Endothelial cell (in vitro differentiated cells): ENCODE measurements around the gene LMNA. TPM values are rescaled to one million over a fixed set of nuclear protein-coding genes. Genes with fewer than 3 reads are reported as not detected.
A peak's percentile ranks its signal among the peaks of the same experiment; 100 is the strongest.

Experiments
- DNase-seq: peaks from one replicate; pipeline ENCODE4 v3.0.0; 2021; ENCODE audit warnings: low spot score
- H3K27ac Mint-ChIP-seq: one replicate; pipeline ENCODE4 v1.8.0; 2021; ENCODE audit warnings: mixed read lengths, inconsistent platforms; ENCODE audit not compliant: unreplicated experiment
- H3K27me3 Mint-ChIP-seq: one replicate; pipeline ENCODE4 v1.8.0; 2021; ENCODE audit warnings: mild to moderate bottlenecking, moderate library complexity, mixed read lengths, inconsistent platforms; ENCODE audit not compliant: unreplicated experiment
- H3K36me3 Mint-ChIP-seq: one replicate; pipeline ENCODE4 v1.8.0; 2021; ENCODE audit warnings: mild to moderate bottlenecking, low read depth, mixed read lengths, inconsistent platforms; ENCODE audit not compliant: unreplicated experiment
- H3K4me1 Mint-ChIP-seq: one replicate; pipeline ENCODE4 v1.8.0; 2021; ENCODE audit warnings: mild to moderate bottlenecking, mixed read lengths, inconsistent platforms; ENCODE audit not compliant: unreplicated experiment
- H3K4me3 Mint-ChIP-seq: one replicate; pipeline ENCODE4 v1.8.0; 2021; ENCODE audit warnings: mild to moderate bottlenecking, mixed read lengths, inconsistent platforms; ENCODE audit not compliant: unreplicated experiment
- H3K9me3 Mint-ChIP-seq: one replicate; pipeline ENCODE4 v1.8.0; 2021; ENCODE audit warnings: mixed read lengths, inconsistent platforms; ENCODE audit not compliant: unreplicated experiment
- long read RNA-seq: library from polyadenylated mRNA; unstranded; transcript quantifications from one replicate; pipeline ENCODE4 v2.0.0, GENCODE V29; 2020; ENCODE audit not compliant: unreplicated experiment
- total RNA-seq: library from RNA; stranded (reverse); fragmentation: NEBNext Ultra II Directional; extraction: Animal tissue kit (Norgen Biotek cat#: 25700); gene quantifications from one replicate; pipeline ENCODE4 v1.2.1, GENCODE V29; 2021; ENCODE audit not compliant: unreplicated experiment
- TF ChIP-seq, protein P1 (sequence below): fragments of 200-600 bp; sonication (generic); IDR thresholded peaks from one replicate; pipeline ENCODE4 v1.5.0; 2021; ENCODE audit warnings: antibody characterized with exemption; ENCODE audit not compliant: unreplicated experiment

The LMNA gene
- 35.8 TPM for total RNA-seq
- long read RNA-seq, transcript LMNA-206 (12 exons, 3,190 nt) = major isoform, 7 of 39 reads
- long read RNA-seq, partial matches to known transcripts = 26 of 39 reads
- long read RNA-seq, other reads (novel, unspliced or antisense) = 6 of 39 reads

DNA sequence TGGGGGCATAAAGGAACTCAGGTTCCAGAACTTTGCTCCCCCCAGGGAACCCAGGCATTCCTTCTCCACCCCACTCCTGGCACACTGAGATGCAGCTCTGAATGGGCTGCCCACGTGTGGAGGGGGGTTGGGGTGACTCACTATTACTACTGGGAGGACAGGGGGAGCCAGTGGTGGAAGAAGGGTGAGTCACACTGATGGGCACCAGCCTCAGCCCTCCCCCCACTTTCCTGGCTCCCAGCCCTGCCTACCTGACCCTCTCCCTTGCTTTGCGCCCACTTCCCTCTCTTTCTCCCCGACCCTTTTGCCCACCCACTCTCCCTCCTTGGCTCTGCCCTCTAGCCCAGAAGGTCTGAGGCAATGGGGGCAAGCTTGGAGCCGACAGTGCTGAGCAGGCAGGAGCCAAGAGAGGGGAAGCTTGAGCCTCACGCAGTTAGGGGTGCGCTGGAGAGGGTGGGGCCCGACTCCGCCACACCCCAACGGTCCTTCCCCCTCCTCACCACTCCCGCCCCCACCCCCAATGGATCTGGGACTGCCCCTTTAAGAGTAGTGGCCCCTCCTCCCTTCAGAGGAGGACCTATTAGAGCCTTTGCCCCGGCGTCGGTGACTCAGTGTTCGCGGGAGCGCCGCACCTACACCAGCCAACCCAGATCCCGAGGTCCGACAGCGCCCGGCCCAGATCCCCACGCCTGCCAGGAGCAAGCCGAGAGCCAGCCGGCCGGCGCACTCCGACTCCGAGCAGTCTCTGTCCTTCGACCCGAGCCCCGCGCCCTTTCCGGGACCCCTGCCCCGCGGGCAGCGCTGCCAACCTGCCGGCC, at the start of gene LMNA:
LMNA (plus strand) TSS at position 611 of the 818 bp plus-strand sequence. CDS start 208 bp downstream, outside the sequence.
- Mint-ChIP-seq H3K4me1 (peaks cover 16% of the 10 kb centered on the region), H3K27me3 (peaks cover 14% of the 10 kb centered on the region), H3K4me3 (peak within 1 kb of the TSS; percentile 88), H3K9me3 (no peaks in the 10 kb centered on the region), H3K27ac (peak within 1 kb of the TSS; percentile 21), H3K36me3 (no peaks in the 10 kb centered on the region)
- DNase-seq = peak; percentile 57
- TF ChIP-seq, protein P1, sequence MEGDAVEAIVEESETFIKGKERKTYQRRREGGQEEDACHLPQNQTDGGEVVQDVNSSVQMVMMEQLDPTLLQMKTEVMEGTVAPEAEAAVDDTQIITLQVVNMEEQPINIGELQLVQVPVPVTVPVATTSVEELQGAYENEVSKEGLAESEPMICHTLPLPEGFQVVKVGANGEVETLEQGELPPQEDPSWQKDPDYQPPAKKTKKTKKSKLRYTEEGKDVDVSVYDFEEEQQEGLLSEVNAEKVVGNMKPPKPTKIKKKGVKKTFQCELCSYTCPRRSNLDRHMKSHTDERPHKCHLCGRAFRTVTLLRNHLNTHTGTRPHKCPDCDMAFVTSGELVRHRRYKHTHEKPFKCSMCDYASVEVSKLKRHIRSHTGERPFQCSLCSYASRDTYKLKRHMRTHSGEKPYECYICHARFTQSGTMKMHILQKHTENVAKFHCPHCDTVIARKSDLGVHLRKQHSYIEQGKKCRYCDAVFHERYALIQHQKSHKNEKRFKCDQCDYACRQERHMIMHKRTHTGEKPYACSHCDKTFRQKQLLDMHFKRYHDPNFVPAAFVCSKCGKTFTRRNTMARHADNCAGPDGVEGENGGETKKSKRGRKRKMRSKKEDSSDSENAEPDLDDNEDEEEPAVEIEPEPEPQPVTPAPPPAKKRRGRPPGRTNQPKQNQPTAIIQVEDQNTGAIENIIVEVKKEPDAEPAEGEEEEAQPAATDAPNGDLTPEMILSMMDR = no peak

DNA sequence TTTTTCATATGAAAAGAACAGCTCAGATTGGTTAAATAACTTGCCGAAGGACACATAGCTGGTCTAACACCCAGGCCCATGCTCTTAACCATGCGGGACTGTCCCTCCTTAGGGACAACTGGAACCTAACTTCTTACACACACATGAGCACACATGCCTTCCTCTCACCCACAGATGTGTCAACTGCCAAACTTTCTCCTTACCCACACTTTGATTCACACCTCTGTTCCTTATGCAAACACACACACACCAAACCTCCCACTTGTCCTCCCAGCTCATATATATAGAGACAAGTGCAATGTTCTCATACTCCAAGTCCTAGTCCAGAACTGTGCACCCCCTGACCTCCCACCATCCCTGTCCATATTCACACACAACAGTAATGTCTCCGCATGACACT, 49.3 kb upstream of the LMNA start:
- Mint-ChIP-seq H3K27me3 (peaks cover 6% of the 10 kb centered on the region), H3K27ac (no peak overlapping the region), H3K4me3 (no peak overlapping the region), H3K4me1 (peaks cover 22% of the 10 kb centered on the region), H3K9me3 (no peaks in the 10 kb centered on the region), H3K36me3 (peaks cover 5% of the 10 kb centered on the region)
- TF ChIP-seq, protein P1 = no peak
- no peak for DNase-seq

DNA sequence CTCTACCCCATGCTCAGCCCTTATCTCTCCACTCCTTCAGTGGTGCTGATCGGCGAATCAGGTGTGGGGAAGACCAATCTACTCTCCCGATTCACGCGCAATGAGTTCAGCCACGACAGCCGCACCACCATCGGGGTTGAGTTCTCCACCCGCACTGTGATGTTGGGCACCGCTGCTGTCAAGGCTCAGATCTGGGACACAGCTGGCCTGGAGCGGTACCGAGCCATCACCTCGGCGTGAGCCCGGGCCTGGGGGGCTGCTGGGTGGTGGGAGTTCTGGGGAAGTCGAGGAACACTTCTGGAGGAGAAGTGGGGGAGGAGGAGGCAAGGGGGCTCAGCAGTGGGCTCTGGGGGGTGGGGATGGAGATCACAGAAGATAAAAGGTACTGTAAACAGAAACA, 48.6 kb upstream of the LMNA start:
- H3K4me3 Mint-ChIP-seq = no peak overlapping the region
- TF ChIP-seq, protein P1 = no peak
- peaks cover 5% of the 10 kb centered on the region for H3K36me3 Mint-ChIP-seq
- peaks cover 8% of the 10 kb centered on the region for H3K27me3 Mint-ChIP-seq
- no peak overlapping the region for H3K27ac Mint-ChIP-seq
- no peak for DNase-seq
- no peaks in the 10 kb centered on the region for H3K9me3 Mint-ChIP-seq
- H3K4me1 Mint-ChIP-seq = peaks cover 26% of the 10 kb centered on the region

- Mint-ChIP-seq H3K9me3 (no peaks in the 10 kb centered on the region), H3K4me1 (peaks cover 25% of the 10 kb centered on the region), H3K4me3 (peak overlapping the region; percentile 53), H3K36me3 (peaks cover 9% of the 10 kb centered on the region), H3K27me3 (peaks cover 7% of the 10 kb centered on the region), H3K27ac (peak overlapping the region; percentile 38)
- no peak for DNase-seq
- TF ChIP-seq, protein P1 = no peak
Measured at GRCh38 chr1:156067262-156067661, 47.2 kb upstream of the LMNA start.
